ENCODE measurements around the gene DNAH6. TPM values are rescaled to one million over a fixed set of nuclear protein-coding genes. Genes with fewer than 3 reads are reported as not detected.
"Not testable (repeated sequence)": the region's sequence is repeated elsewhere in the genome, so short reads cannot be mapped to it uniquely, and the experiment has no call there.

The DNAH6 gene
- total RNA-seq, 4 donors from 2014 or later: 3.2 to 9.3 (median 6.3) TPM

DNA sequence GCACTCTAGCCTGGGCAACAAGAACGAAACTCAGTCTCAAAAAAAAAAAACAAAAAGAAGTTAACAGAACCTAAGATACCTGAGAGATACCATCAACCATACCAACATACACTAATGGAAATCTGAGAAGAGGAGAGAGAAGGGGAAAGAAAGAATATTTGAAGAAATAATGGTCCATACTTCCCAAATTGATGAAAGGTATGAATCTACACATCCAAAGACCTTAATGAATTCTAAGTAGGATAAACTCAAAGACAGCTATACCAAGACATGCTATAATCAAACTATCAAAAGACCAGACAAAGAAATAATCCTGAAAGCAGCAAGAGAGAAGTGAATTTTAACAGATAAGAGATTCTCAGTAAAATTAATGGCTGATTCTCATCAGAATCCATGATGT, 255.0 kb downstream of the DNAH6 start:
- no peak for DNase-seq
- Histone ChIP-seq H3K4me3 (replicated peaks in 1 of 3) (no peak overlapping the region), H3K27ac (no peak overlapping the region), H3K4me1 (no peaks in the 10 kb centered on the region), H3K27me3 (no peaks in the 10 kb centered on the region), H3K36me3 (no peaks in the 10 kb centered on the region), H3K9me3 (no peaks in the 10 kb centered on the region)
- WGBS, 2 donors: 89 to 93% methylated on average over 1 of the region's 1 CpG
- no peak for TF ChIP-seq POLR2A (IDR thresholded peaks at IDR 0.05)
- TF ChIP-seq, protein P1, sequence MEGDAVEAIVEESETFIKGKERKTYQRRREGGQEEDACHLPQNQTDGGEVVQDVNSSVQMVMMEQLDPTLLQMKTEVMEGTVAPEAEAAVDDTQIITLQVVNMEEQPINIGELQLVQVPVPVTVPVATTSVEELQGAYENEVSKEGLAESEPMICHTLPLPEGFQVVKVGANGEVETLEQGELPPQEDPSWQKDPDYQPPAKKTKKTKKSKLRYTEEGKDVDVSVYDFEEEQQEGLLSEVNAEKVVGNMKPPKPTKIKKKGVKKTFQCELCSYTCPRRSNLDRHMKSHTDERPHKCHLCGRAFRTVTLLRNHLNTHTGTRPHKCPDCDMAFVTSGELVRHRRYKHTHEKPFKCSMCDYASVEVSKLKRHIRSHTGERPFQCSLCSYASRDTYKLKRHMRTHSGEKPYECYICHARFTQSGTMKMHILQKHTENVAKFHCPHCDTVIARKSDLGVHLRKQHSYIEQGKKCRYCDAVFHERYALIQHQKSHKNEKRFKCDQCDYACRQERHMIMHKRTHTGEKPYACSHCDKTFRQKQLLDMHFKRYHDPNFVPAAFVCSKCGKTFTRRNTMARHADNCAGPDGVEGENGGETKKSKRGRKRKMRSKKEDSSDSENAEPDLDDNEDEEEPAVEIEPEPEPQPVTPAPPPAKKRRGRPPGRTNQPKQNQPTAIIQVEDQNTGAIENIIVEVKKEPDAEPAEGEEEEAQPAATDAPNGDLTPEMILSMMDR (IDR thresholded peaks at IDR 0.05): no peak
- intact Hi-C loops (cut with DNase I): no loop called here

DNA sequence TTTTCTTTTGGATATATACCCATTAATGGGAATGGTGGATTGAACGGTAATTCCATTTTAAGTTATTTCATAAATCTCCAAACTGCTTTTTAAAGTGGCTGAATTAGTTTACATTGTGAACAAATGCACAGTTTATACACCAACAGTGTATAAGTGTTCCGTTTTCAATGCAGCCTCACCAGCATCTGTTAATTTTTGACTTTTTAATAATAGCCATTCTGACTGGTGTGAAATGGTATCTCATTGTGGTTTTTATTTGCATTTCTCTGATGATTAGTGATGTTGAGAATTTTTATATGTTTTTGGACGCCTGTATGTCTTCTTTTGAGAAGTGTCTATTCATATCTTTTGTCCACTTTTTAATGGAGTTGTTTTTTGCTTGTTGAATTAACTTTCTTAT, 257.3 kb downstream of the DNAH6 start:
- WGBS, 2 donors: 83 to 85% methylated on average over 3 of the region's 3 CpGs
- intact Hi-C loops (cut with DNase I): not testable (repeated sequence)

DNA sequence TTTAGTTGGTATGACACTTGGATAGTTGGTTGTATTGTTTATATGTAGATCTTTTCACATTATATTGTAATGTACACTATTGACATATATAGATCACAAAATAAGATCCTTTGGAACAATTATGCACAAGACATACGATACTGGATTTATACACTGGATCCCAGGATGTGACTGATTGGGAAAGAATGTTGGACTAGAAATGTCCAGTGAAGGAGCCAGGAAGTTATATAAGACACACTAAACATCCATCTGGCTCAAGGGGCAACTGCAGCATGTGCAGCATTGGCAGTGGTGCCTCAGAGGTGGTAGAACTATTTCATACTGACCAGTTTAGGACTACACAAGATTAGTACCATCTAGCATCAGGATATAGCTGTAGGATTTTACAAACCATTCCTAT, 259.7 kb downstream of the DNAH6 start:
- H3K9me3 ChIP-seq: no peaks in the 10 kb centered on the region
- H3K27me3 ChIP-seq: no peaks in the 10 kb centered on the region
- H3K4me3 ChIP-seq (replicated peaks in 1 of 3): no peak overlapping the region
- TF ChIP-seq POLR2A (IDR thresholded peaks at IDR 0.05): no peak
- TF ChIP-seq, protein P1 (IDR thresholded peaks at IDR 0.05): no peak
- intact Hi-C loops (cut with DNase I): no loop called here
- H3K27ac ChIP-seq: no peak overlapping the region
- 75 to 90% methylated on average over 1 of the region's 1 CpG for WGBS, 2 donors
- no peaks in the 10 kb centered on the region for H3K36me3 ChIP-seq
- no peak for DNase-seq
- H3K4me1 ChIP-seq: no peaks in the 10 kb centered on the region

More for the DNA sequence above, 257.3 kb downstream of the DNAH6 start:
- H3K27ac ChIP-seq; H3K27me3 ChIP-seq; H3K9me3 ChIP-seq; DNase-seq; H3K4me1 ChIP-seq; H3K4me3 ChIP-seq (replicated peaks in 1 of 3); H3K36me3 ChIP-seq: not testable (repeated sequence)

DNA sequence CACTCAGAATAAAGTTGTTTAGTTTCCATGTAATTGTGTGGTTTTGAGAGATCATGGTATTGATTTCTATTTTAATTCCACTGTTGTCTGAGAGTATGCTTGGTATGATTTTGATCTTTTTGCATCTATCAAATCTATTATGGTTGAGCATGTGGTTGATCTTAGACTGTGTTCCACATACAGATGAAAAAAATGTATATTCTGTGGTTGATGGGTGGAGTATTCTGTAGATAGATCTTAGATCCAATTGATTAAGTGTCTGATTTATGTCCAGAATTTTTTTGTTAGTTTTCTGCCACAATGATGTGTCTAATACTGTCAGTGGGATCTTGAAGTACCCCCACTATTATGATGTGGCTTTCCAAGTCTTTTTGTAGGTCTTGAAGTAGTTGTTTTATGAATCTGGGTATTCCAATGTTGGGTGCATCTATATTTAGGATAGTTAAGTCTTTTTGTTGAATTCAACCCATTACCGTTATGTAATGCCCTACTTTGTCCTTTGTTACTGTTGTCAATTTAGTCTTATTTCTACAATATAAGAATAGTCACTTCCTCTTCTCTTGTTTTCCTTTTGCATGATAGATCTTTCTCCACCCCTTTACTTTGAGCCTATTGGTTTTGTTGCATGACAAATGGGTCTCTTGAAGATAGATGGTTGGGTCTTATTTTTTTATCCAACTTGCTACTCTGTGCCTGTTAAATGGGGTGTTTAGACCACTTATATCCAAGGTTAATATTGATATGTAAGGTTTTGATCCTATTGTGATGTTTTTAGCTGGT, 262.8 kb downstream of the DNAH6 start:
- no peak overlapping the region for H3K27ac ChIP-seq
- 95 to 98% methylated on average over 1 of the region's 1 CpG for WGBS, 2 donors
- intact Hi-C loops (cut with DNase I): no loop called here

DNA sequence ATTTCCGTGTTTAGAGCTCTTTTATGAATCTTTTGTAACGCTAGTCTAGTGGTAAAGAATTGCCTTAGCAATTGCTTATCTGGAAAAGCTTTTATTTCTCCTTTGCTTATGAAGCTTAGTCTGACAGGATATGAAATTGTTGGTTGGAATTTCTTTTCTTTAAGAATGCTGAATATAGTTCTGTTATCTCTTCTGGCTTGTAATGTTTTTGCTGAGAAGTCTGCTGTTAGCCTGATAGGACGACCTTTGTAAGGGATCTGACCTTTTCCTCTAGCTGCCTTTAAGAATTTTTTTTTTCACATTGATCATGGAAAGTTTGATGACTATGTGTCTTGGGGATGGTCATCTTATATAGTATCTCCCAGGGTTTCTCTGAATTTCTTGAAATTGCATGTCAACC, 263.5 kb downstream of the DNAH6 start:
- WGBS, 2 donors: 87 to 90% methylated on average over 3 of the region's 3 CpGs
- intact Hi-C loops (cut with DNase I): no loop called here
- peaks cover 0 to 15% of the 10 kb centered on the region in 2 donors for H3K4me1 ChIP-seq

More for the DNA sequence above, 262.8 kb downstream of the DNAH6 start:
- H3K9me3 ChIP-seq: no peaks in the 10 kb centered on the region
- no peaks in the 10 kb centered on the region for H3K36me3 ChIP-seq
- no peak for DNase-seq
- TF ChIP-seq, protein P1 (IDR thresholded peaks at IDR 0.05): no peak
- TF ChIP-seq POLR2A (IDR thresholded peaks at IDR 0.05): no peak
- H3K4me3 ChIP-seq (replicated peaks in 1 of 3): no peak overlapping the region
- H3K27me3 ChIP-seq: no peaks in the 10 kb centered on the region
- peaks cover 0 to 15% of the 10 kb centered on the region in 2 donors for H3K4me1 ChIP-seq

More for the DNA sequence above, 263.5 kb downstream of the DNAH6 start:
- no peak overlapping the region for H3K27ac ChIP-seq
- no peak overlapping the region for H3K4me3 ChIP-seq (replicated peaks in 1 of 3)
- H3K36me3 ChIP-seq: no peaks in the 10 kb centered on the region
- DNase-seq: no peak
- no peaks in the 10 kb centered on the region for H3K9me3 ChIP-seq
- TF ChIP-seq, protein P1 (IDR thresholded peaks at IDR 0.05): no peak
- TF ChIP-seq POLR2A (IDR thresholded peaks at IDR 0.05): no peak
- H3K27me3 ChIP-seq: no peaks in the 10 kb centered on the region
